HFF-Myc (cell line): ENCODE measurements around the gene ABR.
"Not testable (repeated sequence)": the region's sequence is repeated elsewhere in the genome, so short reads cannot be mapped to it uniquely, and the experiment has no call there.

Experiments
- DNase-seq: peaks from one replicate; pipeline ENCODE4 v3.0.0-alpha.2; 2011; ENCODE audit warnings: low read depth; ENCODE audit errors: extremely low read depth
- H3K4me3 ChIP-seq: replicated peaks from 2 replicates; pipeline ENCODE4 v1.5.1; 2011; ENCODE audit warnings: low read depth, mild to moderate bottlenecking, control low read depth, low read length
- CTCF ChIP-seq: IDR thresholded peaks from 2 replicates; pipeline ENCODE4 v1.5.1; 2012; ENCODE audit warnings: mild to moderate bottlenecking, low read depth, low read length, control low read depth; ENCODE audit errors: missing control alignments

ABR gene

GRCh38 chr17:1076299-1076981, 103.3 kb downstream of the ABR start:
- no peak for TF ChIP-seq CTCF
- H3K4me3 ChIP-seq = no peak overlapping the region
- no peak for DNase-seq

- no peak overlapping the region for H3K4me3 ChIP-seq
- no peak for DNase-seq
- TF ChIP-seq CTCF = no peak
Measured at GRCh38 chr17:1074886-1075605, 104.7 kb downstream of the ABR start.

- DNase-seq, H3K4me3 ChIP-seq: not testable (repeated sequence)
Measured at GRCh38 chr17:1073963-1074625, 105.7 kb downstream of the ABR start.

GRCh38 chr17:1073241-1073962, 106.4 kb downstream of the ABR start:
- H3K4me3 ChIP-seq = no peak overlapping the region
- DNase-seq = no peak
- no peak for TF ChIP-seq CTCF

- TF ChIP-seq CTCF = no peak
- H3K4me3 ChIP-seq = no peak overlapping the region
- DNase-seq = no peak
Measured at GRCh38 chr17:1072551-1072961, 107.2 kb downstream of the ABR start.

GRCh38 chr17:1071103-1071825, 108.5 kb downstream of the ABR start:
- no peak for TF ChIP-seq CTCF
- no peak for DNase-seq
- no peak overlapping the region for H3K4me3 ChIP-seq
